CD14-positive monocyte (primary cell): ENCODE data around the gene ANTXR1. TPM values are rescaled to one million over a fixed set of nuclear protein-coding genes. Genes with fewer than 3 reads are reported as not detected.

ENCODE experiments used
- DNase-seq, 3 donors: peaks; one replicate each; pipeline ENCODE4 v3.0.0-alpha.2; 2011 to 2022
- H2AFZ ChIP-seq: 2 replicates; pipeline ENCODE4 v1.6.0; 2012; ENCODE audit warnings: mild to moderate bottlenecking, low read depth, low read length, inconsistent platforms; ENCODE audit not compliant: insufficient read depth, poor library complexity, severe bottlenecking
- H3K27ac ChIP-seq, 2 donors: 1 replicate in 1 of 2; 2 replicates in 1 of 2; pipeline ENCODE4 v1.5.1; 2012 to 2013; ENCODE audit warnings: low read length in 2 of 2, control low read depth in 1 of 2, inconsistent platforms in 1 of 2, low read depth in 1 of 2, mild to moderate bottlenecking in 1 of 2
- H3K27me3 ChIP-seq, 2 donors: one replicate each; pipeline versions ENCODE4 v1.6.0 to v1.6.1; 2011 to 2013; ENCODE audit warnings: low read length in 2 of 2; ENCODE audit not compliant: control insufficient read depth in 2 of 2, insufficient read depth in 2 of 2
- H3K36me3 ChIP-seq, 2 donors: replicated peaks in 1 of 2; 1 replicate in 1 of 2; 2 replicates in 1 of 2; pipeline versions ENCODE4 v1.5.1 to v1.6.1; 2012 to 2013; ENCODE audit warnings: low read length in 2 of 2, control low read depth in 1 of 2, inconsistent platforms in 1 of 2, mild to moderate bottlenecking in 1 of 2; ENCODE audit not compliant: insufficient read depth in 2 of 2, control insufficient read depth in 1 of 2
- H3K4me1 ChIP-seq, 2 donors: 1 replicate in 1 of 2; 2 replicates in 1 of 2; pipeline versions ENCODE4 v1.5.1 to v1.6.1; 2012 to 2013; ENCODE audit warnings: low read length in 2 of 2, control low read depth in 1 of 2, inconsistent platforms in 1 of 2, mild to moderate bottlenecking in 1 of 2, moderate library complexity in 1 of 2; ENCODE audit not compliant: insufficient read depth in 2 of 2, control insufficient read depth in 1 of 2
- H3K4me2 ChIP-seq: replicated peaks from 2 replicates; pipeline ENCODE3; 2012; ENCODE audit warnings: low read length, moderate library complexity, mild to moderate bottlenecking; ENCODE audit not compliant: poor library complexity, severe bottlenecking; ENCODE audit errors: extremely low read depth
- H3K4me3 ChIP-seq, 3 experiments: fragments of 200-600 bp in 1 of 3; sonication (generic) in 1 of 3; replicated peaks in 1 of 3; 1 replicate in 2 of 3; 2 replicates in 1 of 3; pipeline ENCODE4 v1.5.1; 2011 to 2013; ENCODE audit warnings: low read length in 3 of 3, mild to moderate bottlenecking in 3 of 3, control low read depth in 2 of 3, low read depth in 2 of 3, inconsistent platforms in 1 of 3, moderate library complexity in 1 of 3
- H3K79me2 ChIP-seq: 2 replicates; pipeline ENCODE4 v1.6.0; 2012; ENCODE audit warnings: mild to moderate bottlenecking, control low read depth, inconsistent platforms, low read length, moderate library complexity; ENCODE audit not compliant: insufficient read depth
- H3K9ac ChIP-seq: 2 replicates; pipeline ENCODE4 v1.6.0; 2017; ENCODE audit warnings: low read length, mild to moderate bottlenecking; ENCODE audit not compliant: insufficient read depth, poor library complexity, severe bottlenecking
- H3K9me3 ChIP-seq, 2 donors: replicated peaks in 1 of 2; 1 replicate in 1 of 2; 2 replicates in 1 of 2; pipeline versions ENCODE4 v1.5.1 to v1.6.1; 2012 to 2013; ENCODE audit warnings: low read length in 2 of 2, control low read depth in 1 of 2; ENCODE audit not compliant: control insufficient read depth in 1 of 2, insufficient read depth in 1 of 2
- H4K20me1 ChIP-seq: 2 replicates; pipeline ENCODE4 v1.6.0; 2012; ENCODE audit warnings: mild to moderate bottlenecking, low read length, control low read depth, moderate library complexity; ENCODE audit not compliant: insufficient read depth
- H3K27ac Mint-ChIP-seq, 7 donors: one replicate each; pipeline ENCODE4 v1.8.0; 2020; ENCODE audit warnings: mild to moderate bottlenecking in 7 of 7, mixed read lengths in 7 of 7, moderate library complexity in 6 of 7, inconsistent platforms in 2 of 7
- H3K27me3 Mint-ChIP-seq, 3 donors: one replicate each; pipeline ENCODE4 v1.8.0; 2021 to 2022; ENCODE audit warnings: low read depth in 3 of 3, mild to moderate bottlenecking in 3 of 3, mixed read lengths in 3 of 3, moderate library complexity in 3 of 3, inconsistent platforms in 1 of 3
- H3K36me3 Mint-ChIP-seq, 2 donors: one replicate each; pipeline ENCODE4 v1.8.0; 2020; ENCODE audit warnings: mixed read lengths in 2 of 2, inconsistent platforms in 1 of 2, mild to moderate bottlenecking in 1 of 2
- H3K4me1 Mint-ChIP-seq: one replicate; pipeline ENCODE4 v1.8.0; 2020; ENCODE audit warnings: mild to moderate bottlenecking, mixed read lengths
- H3K4me3 Mint-ChIP-seq, 2 donors: one replicate each; pipeline ENCODE4 v1.8.0; 2020; ENCODE audit warnings: mild to moderate bottlenecking in 2 of 2, mixed read lengths in 2 of 2, moderate library complexity in 1 of 2
- H3K9me3 Mint-ChIP-seq, 7 donors: one replicate each; pipeline ENCODE4 v1.8.0; 2020 to 2022; ENCODE audit warnings: mixed read lengths in 7 of 7, mild to moderate bottlenecking in 6 of 7, moderate library complexity in 6 of 7, inconsistent platforms in 2 of 7
- WGBS: methylation state at CpG from one replicate; pipeline ENCODE4 v1.1.5; 2013; ENCODE audit warnings: missing lambda C conversion rate; ENCODE audit not compliant: insufficient coverage; 5-methylcytosine and 5-hydroxymethylcytosine counted together
- intact Hi-C, 2 donors: fragments of 100-400 bp; cut with micrococcal nuclease; formaldehyde crosslinking; loops; one replicate each; pipeline versions ENCODE4 v1.15.0 to v1.15.1; 2023
- polyA plus RNA-seq, 3 donors: library from polyadenylated mRNA; depleted of rRNA in 1 of 3; unstranded in 2 of 3; stranded (reverse) in 1 of 3; fragments of 300-500 nt in 2 of 3; fragments of >200 nt in 1 of 3; fragmentation: Illumina TruSeq in 2 of 3; gene quantifications; 1 replicate in 2 of 3; 2 replicates in 1 of 3; pipeline ENCODE4 v1.2.3, GENCODE V29; 2012 to 2021
- TF ChIP-seq, protein P1 (sequence below): fragments of 200-600 bp; IDR thresholded peaks from one replicate; pipeline ENCODE4 v1.8.0; 2022; ENCODE audit warnings: antibody characterized with exemption, mild to moderate bottlenecking

Gene ANTXR1
- polyA plus RNA-seq, 3 donors = not detected

DNA sequence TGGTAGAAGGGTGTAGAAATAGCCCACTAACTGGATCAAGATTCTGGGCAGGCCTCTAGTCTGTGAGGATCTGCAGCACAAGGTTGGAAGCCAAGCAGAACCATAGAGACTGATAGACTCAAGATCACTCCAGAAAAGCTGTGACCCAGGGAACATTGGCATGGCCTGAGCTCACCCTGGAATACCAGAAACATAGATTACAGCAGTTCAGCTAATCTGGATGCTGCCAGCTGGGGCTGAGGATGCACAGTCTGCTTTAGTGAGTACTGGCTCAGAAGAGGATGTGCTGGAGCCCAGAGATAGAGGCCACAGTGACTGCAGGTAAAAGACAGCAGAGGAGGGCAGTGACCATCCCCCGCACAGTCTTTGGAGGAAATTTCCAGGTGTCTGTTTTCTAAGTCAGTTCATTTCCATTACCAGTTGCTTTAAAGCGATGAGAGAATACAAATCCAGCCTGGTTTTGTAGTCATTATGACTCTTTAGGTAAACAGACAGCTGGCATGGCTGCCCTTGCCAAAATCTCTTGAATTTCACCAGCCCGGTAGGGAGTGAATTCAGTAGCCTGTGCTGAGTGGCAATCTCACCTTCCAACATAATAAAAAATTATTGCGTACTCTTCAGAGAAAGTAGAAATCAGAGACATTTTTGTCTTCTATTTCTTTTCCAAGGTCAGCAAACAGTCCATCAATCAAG lies 119.2 kb downstream of the ANTXR1 start:
- no CpG with 5 or more reads among the region's 4 CpGs for WGBS
- H3K4me1 Mint-ChIP-seq = no peaks in the 10 kb centered on the region
- Histone ChIP-seq H3K27me3 (peaks cover 0 to 2% of the 10 kb centered on the region in 2 donors), H3K9me3 (no peaks in the 10 kb centered on the region), H3K4me3 (no peak overlapping the region), H3K27ac (no peak overlapping the region), H3K9ac (no peak overlapping the region), H3K4me1 (no peaks in the 10 kb centered on the region), H3K36me3 (no peaks in the 10 kb centered on the region), H3K79me2 (no peaks in the 10 kb centered on the region), H4K20me1 (no peaks in the 10 kb centered on the region), H2AFZ (no peak overlapping the region), H3K4me2 (no peak overlapping the region)
- H3K27ac Mint-ChIP-seq = no peak overlapping the region
- peaks cover 0 to 4% (median 2%) of the 10 kb centered on the region in 3 donors for H3K27me3 Mint-ChIP-seq
- no peak overlapping the region for H3K4me3 Mint-ChIP-seq
- no peaks in the 10 kb centered on the region for H3K36me3 Mint-ChIP-seq
- intact Hi-C loops = no loop called here
- TF ChIP-seq, protein P1, sequence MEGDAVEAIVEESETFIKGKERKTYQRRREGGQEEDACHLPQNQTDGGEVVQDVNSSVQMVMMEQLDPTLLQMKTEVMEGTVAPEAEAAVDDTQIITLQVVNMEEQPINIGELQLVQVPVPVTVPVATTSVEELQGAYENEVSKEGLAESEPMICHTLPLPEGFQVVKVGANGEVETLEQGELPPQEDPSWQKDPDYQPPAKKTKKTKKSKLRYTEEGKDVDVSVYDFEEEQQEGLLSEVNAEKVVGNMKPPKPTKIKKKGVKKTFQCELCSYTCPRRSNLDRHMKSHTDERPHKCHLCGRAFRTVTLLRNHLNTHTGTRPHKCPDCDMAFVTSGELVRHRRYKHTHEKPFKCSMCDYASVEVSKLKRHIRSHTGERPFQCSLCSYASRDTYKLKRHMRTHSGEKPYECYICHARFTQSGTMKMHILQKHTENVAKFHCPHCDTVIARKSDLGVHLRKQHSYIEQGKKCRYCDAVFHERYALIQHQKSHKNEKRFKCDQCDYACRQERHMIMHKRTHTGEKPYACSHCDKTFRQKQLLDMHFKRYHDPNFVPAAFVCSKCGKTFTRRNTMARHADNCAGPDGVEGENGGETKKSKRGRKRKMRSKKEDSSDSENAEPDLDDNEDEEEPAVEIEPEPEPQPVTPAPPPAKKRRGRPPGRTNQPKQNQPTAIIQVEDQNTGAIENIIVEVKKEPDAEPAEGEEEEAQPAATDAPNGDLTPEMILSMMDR = no peak
- no peak for DNase-seq
- H3K9me3 Mint-ChIP-seq = peaks cover 0 to 2% (median 0%) of the 10 kb centered on the region in 7 donors

DNA sequence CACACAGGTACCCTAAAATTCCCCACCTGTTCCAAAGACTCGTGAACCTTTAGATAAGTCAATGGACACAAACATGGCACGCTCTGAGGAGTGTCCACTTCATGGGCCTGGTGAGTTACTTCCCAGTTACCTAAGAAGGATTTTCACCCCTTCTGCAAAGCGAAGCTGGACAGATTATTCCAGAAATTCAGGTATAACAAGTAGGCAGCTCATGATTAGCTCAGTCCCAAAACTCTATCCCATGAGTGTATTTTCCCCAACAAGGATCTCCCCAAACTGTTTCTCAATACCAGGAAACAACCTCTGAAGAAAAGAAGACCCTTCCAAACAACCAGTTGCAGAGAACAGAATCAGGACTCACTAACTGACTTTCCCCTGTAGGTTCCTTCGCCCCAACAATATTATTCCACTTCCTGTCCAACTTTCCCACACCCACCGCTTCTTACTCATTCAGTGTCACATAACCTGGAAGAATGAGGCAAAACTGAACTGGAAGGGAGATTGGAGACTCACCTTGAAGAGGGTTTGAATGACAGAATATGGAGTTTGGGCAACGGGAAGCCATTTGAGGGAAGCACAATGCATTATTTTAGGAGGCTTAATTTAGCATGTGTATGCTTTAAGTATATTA lies 120.1 kb downstream of the ANTXR1 start:
- H3K9me3 Mint-ChIP-seq = peaks cover 0 to 2% (median 0%) of the 10 kb centered on the region in 7 donors
- WGBS = 80% methylated on average over 1 of the region's 6 CpGs
- TF ChIP-seq, protein P1 = no peak
- H3K27ac ChIP-seq = no peak overlapping the region
- no peak overlapping the region for H3K4me3 Mint-ChIP-seq
- H3K27me3 ChIP-seq = peaks cover 0 to 2% of the 10 kb centered on the region in 2 donors
- H3K4me3 ChIP-seq = no peak overlapping the region
- H3K36me3 Mint-ChIP-seq = no peaks in the 10 kb centered on the region
- H3K36me3 ChIP-seq = no peaks in the 10 kb centered on the region
- peak overlapping the region in 1 of 7 donors; percentile 3 for H3K27ac Mint-ChIP-seq
- no peaks in the 10 kb centered on the region for H3K9me3 ChIP-seq
- intact Hi-C loops = no loop called here
- H3K4me1 Mint-ChIP-seq = no peaks in the 10 kb centered on the region
- H4K20me1 ChIP-seq = no peaks in the 10 kb centered on the region
- no peak overlapping the region for H2AFZ ChIP-seq
- no peaks in the 10 kb centered on the region for H3K79me2 ChIP-seq
- no peak overlapping the region for H3K4me2 ChIP-seq
- H3K9ac ChIP-seq = no peak overlapping the region
- H3K4me1 ChIP-seq = no peaks in the 10 kb centered on the region
- peaks cover 0 to 2% (median 2%) of the 10 kb centered on the region in 3 donors for H3K27me3 Mint-ChIP-seq
- no peak for DNase-seq
